GM18505 (cell line): ENCODE measurements around the gene AQP3.
"Not testable (repeated sequence)": the region's sequence is repeated elsewhere in the genome, so short reads cannot be mapped to it uniquely, and the experiment has no call there.

Source experiments
- ATAC-seq: cut with Tn5 transposase; IDR thresholded peaks from one replicate; pipeline ENCODE4 v1.9.1; 2021; ENCODE audit not compliant: unreplicated experiment
- POLR2A ChIP-seq: IDR thresholded peaks from 4 replicates; pipeline ENCODE4 v1.6.1; 2011; ENCODE audit warnings: borderline replicate concordance; ENCODE audit not compliant: insufficient read depth, insufficient read length; ENCODE audit errors: extremely low read depth

AQP3 gene

DNA sequence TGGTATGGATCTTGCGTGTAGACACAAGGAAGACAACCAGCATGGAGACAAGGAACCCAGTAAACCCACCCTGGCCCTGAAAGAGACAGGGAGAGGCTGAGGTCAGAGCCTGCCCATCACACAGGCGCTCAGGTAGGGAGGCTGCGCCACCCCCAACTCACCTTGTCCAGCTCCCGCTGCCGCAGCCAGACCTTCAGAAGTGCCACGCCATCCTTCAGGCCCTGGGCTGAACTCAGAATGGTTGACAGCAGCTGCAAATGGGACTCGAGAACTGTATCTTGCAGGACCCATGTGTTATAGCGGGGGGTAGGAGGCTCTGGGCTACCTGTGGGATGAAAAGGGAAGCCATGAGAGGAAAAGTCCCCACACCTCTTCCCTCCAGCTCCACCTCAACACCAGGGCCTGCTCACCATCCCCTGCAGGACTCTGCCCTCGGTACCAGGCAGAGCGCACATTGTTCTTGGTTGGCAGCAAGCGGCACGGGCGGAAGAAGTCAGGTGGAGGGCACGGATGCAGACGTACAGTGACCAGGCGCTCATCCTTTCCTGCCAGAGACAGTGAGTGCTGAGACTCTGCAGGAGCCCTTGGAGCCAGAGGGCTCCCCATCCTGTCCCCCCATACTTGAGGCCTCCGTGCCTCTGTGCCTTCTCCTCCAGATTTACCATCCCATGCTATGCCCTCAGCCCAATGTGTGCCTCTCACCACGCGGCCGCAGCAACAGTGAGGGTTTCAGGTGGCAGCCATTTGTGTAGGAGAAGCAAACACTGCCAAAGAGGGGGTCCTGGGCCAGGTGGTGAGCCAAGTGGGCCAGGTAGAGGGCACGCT is 21.6 kb upstream of the AQP3 start:
- no peak for TF ChIP-seq POLR2A
- ATAC-seq, result no peak

DNA sequence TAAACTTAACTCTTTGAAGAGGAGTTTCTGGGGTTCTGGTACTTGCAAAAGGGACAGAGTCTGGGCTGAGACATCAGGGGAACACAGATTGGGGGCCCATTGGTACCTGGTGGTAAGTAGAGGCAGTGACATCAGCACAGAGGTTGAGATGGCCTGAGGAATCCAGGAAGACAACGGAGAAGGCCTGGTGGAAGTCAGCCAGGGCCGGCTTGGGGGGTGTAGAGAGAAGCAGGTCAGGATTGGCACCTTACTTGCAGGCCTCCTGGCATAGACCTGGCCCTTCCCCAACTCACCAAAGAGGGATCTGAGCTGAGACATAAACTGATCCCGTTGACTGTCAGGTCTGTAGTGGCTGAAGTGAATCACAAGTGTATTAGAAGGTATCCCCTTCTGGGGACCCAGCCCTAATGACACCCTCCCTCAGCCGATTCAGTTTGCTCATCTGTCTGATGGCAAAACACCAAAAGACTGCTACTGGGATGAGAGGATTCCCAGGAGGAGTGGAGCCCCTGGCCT is 20.9 kb upstream of the AQP3 start:
- no peak for ATAC-seq
- no peak for TF ChIP-seq POLR2A

DNA sequence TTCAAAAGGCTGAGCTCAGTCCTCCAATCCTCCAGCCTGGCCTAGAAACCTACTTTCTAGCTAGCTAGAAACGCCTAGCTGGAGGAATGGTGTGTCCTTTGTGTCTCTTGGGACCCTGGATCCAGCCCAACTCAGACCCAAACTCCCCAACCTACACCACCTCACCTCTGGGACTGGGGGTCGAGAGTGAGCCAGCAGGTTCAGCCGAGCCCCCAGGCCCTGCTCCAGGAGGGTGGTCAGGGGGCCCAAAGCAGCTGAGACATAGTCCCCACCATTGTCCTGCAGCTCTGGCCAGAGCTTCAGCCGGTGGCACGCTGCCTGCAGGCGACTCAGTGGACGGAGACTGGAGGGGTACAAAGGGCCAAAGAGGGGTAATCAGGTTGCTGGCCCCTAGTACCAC is 20.1 kb upstream of the AQP3 start:
- ATAC-seq, result no peak

DNA sequence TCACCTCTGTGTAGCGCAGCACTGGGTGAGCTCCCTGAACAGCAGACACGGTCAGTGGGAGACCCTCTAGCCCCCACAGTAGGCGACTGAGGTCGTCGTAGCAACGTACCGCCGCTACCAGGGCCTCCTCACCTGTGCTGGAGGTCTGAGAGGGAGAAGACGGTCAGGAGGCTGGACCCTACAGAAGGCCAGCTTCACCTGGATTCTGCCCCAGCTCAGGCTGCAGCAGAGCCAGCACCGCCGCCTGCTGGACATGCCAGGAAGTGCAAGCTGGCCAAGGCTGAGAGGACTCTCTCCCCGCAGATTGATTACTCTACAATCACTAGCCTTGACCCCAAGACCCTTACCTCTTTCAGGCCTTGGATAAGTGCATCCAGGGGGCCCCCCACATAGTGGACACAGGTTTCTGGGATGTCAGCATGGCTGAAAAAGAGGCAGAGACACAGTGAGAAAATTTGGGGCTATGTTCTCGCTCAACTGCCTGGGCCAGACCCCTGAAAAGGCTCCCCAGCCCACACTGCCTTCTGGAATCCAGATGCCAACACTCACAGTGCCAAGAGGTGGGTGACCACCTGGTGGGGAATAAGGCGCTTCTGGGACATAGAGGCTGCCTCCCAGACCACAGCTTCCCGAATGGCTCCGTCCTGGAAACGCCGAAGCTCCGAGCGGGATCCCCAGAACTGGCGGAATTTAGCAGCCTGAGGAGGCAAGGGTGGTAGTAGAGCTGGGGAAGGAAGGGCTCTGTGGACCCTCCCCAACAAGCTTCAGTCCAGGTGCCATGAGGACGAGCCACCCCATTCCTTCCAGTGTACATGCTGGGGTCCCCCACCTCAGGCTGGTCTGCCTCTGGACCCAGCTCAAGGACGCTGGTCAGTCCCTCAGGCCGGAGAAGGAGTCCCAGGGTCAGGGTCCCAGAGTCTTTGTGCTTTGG is 19.4 kb upstream of the AQP3 start:
- ATAC-seq, result no peak
- TF ChIP-seq POLR2A, result no peak

More for the DNA sequence above, 20.1 kb upstream of the AQP3 start:
- TF ChIP-seq POLR2A, result no peak

DNA sequence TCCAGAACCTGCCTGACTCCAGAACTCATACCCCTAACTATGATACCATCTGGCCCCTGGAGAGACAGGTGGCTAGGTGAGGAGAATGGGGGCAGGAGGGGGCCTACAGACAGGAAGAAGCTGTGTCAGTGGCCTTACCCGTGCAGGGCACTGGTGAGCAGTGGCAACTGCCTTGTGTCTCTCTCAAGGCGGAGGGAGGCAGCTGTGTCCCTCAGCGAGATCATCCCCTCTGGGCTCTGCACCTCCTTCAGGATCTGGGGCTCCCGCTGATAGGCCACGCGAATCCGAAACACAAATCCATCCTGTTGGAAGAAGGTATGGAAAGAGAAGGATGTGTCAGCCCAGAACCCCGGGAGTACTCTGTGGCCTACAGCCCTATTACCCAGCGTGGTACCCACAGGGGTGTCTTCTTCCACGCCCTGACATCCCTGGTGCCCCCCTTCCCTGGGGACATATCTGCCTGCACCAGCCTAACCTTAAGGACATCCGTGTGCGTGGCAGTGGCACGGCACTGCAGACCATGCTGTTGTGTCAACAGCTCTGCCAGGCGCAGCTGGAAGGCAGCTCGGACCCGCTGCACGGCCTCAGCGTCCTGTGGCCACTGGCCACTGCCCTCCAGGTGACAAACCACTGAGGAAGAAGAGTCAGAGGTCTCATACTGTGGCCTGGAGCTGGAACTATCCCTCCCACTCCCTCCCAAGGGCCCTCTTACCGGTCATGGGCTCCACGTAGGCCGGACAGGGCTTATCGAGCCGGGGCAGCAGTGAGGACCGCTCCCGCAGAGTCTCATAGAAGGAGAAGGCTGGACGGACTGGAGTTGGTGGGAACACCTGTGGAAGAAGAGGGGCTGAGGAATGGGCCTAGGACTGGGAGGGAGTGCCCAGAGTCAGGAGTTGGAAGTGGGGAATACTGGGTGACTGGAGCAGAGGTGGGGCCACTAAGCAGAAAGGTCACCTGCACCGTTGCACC is 18.5 kb upstream of the AQP3 start:
- ATAC-seq, result no peak

DNA sequence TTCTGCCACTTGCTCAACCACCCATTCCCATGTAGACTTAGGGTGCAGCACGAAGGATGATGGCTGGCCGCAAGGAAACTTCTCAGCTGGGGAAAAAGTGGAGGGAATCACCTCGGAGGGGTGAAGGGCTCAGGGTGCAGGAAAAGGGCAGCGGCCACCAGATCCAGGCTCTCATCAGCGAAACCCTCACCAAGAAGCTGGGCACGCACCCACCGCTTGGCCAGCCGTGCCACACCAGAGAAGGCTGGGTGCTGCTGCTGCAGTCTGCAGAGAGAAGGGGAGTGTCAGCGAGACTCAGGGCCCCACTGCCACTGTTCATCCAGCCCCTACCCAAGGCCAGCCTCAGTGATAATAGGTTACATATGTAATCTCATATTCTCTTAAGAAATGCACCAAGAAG is 17.7 kb upstream of the AQP3 start:
- no peak for ATAC-seq
- no peak for TF ChIP-seq POLR2A

More for the DNA sequence above, 18.5 kb upstream of the AQP3 start:
- TF ChIP-seq POLR2A, result no peak

DNA sequence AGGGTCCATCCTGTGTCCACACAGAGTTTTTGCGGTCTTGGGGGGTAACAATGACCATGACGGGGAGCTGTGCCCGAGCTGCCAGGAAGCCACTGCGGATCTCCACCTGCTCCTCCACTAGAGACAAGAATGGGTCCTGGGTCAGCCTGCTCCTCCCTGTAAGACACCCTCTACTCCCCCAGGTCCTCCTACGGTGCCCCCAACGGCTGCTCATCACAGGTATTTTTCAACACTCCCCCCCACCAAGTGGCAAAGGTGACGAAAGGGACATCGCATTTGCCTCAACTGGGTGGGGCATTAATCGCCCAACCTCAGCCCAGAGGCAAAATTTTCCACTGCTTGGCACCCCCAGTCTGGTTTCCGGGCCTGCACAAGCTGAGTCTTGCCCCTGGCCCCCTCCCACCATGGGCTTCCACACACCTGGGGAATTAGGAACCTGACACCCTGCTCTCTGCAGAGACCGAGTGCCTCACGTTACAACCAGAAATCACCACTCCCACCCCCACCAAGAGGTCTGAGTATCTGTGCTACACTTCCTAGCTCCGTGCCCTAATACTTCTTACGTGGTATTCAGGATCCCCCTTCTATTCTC is 16.7 kb upstream of the AQP3 start:
- ATAC-seq, result no peak
- TF ChIP-seq POLR2A, result no peak

DNA sequence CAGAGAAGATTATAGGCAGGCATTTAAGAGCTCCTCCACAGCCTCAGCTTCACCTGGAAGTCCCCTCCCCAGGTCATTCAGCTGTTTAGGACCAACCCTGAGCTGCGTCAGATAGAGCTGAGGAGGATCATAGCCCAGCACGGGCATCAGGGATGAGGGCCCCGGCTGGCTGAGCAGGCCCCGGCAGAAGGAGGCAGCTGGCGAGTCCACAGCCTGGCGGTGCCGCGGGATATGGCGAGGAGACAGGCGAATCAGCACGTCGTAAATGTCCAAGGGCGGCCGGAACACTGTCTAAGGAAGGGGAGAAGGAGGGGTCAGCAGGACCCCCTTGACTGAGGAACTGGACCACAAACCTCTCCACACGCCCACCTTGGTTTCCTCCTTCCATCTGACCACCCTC is 15.8 kb upstream of the AQP3 start:
- ATAC-seq, result no peak
- TF ChIP-seq POLR2A, result no peak

DNA sequence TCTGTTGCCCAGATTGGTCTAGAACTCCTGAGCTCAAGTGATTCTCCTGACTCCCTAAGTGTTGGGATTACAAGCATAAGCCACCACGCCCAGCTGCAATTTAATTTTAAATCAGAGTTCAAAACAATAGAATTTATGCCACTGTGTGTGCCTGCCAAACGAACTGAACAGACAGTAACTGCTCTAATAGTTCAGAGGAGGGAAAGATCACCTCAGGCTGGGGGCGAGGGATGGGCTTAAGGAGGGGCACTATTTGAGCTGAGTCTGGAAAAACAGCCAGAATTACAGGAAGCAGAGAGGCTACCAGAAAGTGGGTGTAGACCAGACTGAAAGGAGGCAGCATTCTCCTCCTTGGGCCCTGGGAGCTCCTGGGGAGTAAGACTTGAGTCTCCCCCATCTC is 14.1 kb upstream of the AQP3 start:
- ATAC-seq, result no peak
- no peak for TF ChIP-seq POLR2A

DNA sequence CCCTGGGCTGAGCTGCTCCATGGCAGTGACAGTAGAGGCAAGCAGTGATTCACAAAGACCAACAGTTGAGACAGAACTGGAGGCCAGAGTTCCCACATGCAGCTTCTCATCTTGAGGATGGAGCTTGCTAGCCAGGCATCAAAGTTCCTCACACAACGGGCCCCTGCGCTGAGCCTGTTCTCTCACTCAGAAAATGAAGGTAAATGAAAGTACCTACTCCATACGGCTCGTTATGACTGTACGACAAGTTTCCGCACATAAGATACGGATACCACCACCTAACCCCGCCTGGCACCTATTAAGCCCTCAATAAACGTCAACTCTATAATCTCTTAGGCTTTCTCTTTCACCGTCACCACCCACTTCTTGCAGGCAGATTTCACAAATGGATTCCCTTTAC is 13.5 kb upstream of the AQP3 start:
- ATAC-seq, result no peak
- no peak for TF ChIP-seq POLR2A

DNA sequence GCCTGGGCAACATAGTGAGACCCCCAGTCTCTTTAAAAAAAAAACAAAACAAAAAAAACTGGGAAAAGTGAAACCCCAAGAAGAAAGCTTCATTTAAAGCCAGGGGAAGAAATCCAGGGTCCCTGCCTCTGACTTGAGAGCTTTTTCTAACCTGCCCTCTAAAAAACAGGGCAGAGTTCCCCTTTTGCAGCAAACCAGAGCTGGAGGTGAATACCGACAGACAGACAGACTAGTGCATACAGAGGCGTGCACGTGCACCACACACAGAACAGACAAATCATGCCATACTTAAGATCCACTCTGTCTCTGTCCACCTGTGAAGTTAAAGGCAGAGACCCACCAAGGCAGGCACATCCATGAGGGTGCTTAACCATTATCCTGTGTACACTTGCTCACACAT is 11.7 kb upstream of the AQP3 start:
- ATAC-seq, result no peak
- TF ChIP-seq POLR2A, result no peak

DNA sequence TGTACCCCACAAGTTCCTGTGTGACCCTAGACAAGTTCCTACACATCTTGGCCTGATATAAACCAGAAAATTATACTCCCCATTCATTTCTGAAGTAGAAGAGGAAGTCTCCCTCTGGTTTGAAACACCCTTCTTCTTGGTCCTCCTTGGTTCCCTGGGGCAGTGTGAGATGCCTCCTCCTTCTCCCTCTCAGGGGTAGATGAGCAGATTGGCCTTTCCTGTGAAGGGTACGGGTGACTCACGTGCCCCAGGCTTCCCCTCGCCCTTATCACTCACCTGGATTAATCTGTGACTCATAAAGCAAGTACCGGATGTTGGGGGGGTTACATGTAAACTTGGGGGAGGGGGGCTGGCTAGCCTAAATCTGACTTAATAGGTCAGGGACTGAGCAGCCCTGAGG is 11.1 kb upstream of the AQP3 start:
- TF ChIP-seq POLR2A, result no peak
- ATAC-seq, result no peak

DNA sequence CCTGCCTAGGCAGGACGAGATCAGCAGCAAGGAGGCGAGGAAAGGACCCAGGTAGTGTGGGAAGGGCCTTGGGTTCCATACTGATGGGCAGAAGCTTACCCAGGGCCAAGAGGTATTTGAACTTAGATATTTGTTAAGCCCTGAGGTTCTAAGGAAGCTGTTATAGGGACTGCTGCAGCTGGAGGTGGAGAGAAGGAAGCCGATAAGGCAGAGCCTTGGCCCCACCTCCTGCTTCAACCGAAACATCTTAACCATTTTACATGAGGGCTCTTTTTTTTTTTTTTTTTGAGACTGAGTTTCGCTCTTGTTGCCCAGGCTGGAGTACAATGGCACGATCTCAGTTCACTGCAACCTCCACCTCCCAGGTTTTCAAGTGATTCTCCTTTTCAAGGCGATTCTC is 8.6 kb upstream of the AQP3 start:
- no peak for TF ChIP-seq POLR2A
- no peak for ATAC-seq

DNA sequence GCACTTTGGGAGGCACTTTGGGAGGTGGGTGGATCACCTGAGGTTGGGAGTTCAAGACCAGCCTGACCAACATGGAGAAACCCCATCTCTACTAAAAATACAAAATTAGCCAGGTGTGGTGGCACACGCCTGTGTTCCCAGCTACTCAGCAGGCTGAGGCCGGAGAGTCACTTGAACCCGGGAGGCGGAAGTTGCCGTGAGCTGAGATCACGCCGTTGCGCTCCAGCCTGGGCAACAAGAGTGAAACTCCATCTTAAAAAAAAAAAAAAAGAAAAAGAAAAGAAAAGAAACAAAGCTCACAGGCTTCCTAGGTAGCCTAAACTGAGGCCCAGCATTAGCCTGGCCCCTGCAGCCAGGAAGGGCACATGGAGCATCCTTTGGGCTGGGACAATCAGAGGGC is 8.1 kb upstream of the AQP3 start:
- not testable (repeated sequence) for ATAC-seq

DNA sequence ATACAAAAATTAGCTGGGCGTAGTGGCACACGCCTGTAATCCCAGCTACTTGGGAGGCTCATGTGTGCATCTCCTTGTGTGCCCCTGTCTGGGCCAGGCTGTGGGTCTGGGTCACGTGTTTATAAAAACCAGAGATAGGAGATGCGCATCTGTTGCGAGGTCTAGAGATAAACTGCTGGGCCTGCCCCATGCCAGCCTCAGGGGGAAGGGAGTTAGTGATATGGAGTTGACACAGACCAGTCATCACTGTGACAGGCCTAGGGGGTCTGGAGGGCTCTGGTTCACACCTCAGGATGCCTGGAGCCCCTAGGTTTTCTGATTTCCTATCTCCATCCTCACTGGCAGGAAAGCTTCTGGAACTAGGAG is 7.3 kb upstream of the AQP3 start:
- not testable (repeated sequence) for ATAC-seq
